GDM1 (cell line): ENCODE results near the gene SSNA1.

Experiments
- DNase-seq: peaks from one replicate; lab custom pipeline; 2025; lab: John Stamatoyannopoulos, UW

The SSNA1 gene

GRCh38 chr9:137168573-137168903 is 19.9 kb upstream of the SSNA1 start:
- no peak for DNase-seq

- DNase-seq: no peak
These were observed 19.3 kb upstream of the SSNA1 start for GRCh38 chr9:137168904-137169856.

DNA sequence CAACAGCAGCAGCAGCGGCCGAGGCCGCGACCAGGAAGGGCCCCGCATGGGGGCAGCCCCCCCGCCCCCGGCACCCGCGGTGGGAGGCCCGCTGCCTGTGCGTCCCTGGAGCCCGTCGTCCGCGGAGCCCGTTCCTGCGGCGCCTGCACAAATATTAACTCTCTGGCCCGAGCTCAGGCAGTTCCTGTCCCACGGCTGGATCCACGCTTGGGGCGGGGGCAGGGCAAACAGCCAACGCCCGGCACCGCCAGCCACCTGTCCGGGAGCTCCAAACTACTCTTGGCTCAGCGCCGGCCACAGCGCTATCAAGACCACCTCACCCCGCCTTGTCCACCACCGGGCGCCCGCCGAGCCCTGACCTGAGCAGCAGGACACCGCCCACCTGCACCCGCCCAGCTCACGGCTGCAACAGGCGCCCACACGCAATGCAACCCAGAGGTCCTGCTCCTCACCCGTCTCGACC is 18.5 kb upstream of the SSNA1 start, which contains the start of gene LRRC26:
LRRC26 (minus strand) TSS at position 156 of the 463 bp plus-strand sequence; CDS start at position 48, 108 bp downstream.
- no peak for DNase-seq

DNA sequence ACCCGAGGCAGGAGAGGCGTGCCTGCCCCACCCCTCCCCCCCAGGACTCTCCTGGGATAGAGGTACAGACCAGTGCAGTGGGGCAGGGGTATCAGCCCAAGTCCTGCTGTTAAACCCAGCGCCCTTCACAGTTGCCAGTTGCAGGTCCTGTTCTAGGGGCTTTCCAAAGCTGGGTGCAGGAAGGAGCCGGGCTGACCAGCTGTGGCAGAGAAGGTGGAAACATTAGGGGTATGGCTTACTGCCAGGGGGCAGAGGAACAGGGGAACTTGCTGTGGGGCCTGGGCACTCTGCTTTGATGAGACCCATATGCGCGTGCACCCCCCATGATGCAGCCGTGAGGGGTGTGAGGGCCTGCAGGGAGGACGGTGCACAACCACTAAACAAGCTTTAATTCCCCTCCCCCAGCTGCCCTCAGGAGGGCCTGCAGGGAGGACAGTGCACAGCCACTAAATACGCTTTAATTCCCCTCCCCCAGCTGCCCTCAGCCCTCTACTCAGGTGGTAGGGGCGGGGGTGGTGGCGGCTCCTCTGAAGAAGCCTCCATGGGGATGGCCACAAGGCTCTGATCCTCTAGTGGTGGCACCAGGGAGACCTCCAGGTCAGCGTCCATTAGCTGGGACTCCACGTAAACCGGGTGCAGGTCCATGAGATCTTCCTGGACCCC is 17.9 kb upstream of the SSNA1 start:
- DNase-seq: no peak

DNA sequence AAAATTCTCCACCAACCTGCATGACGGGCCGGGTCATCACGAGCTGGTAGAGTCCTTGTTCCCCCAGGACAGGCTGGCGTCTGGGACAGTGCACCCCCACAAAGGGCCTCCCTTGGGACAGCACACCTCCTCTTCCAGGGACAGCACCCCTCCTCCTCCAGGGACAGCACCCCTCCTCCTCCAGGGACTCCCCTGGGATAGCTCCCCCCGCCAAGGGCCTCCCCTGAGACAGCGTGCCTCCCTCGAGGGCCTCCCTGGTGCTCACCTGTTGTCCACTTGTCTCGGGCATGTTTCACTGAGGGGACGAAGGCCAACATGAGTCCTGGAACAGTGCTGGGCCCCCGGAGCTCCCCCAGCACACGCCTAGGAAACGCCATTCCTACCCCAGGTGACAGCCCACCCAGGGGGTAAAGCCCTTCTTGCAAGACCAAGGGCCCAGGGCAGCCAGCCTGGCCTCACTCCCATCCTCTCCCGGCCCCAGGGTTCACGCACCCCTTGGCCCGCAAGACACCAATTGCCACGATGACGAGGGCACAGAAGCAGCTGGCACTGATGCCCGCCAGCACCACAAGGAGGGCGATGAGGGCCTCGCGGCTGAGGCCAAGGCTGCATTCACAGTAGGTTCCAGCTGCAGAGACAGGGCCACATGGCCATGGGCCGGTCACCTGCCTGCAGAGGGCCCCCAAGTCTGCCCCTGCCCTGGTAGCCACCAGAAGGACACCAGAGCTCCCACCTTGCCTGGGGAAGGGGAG is 17.2 kb upstream of the SSNA1 start:
- DNase-seq: no peak

DNA sequence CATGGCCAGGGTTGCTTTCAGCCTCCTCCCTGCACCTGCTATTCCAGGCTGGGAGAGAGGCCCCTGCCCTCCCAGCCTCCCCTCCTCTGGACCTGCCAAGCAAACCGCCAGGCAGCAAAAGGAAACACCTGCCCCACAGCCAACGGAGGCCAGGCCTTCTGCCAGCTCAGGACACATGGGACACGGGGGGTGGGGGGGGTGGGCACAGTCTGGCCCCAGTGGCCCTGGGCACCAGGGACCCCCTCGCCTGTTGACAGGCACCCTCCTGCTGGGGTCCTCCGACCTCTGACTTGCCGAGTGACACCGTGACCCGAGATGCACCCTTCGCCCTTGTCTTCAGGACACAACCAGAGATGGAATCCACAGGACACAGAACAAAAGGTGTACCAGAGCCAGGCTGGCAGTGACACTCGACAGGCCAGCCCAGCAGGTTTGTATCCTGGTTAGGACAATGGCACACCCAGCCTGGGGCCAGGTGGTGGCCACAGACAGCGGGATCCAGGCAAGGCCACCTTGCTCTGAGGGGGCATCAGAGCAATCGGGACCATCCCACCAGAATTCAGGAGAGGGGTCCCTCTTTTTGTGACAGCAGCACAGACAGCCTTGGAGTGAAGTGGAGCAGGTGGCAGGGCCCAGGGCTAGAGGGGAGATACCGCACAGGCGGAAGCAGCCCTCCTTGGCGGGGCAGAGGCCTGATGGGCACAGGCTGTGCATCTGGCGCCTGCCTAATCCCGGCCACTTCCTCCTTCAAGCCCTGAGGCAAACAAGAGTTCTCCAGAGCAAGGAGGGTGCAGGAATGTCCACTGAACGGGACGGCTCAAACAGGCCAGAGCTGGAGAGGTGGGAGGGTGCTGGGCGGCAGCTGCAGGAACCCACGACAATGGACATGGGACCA is 15.3 kb upstream of the SSNA1 start:
- no peak for DNase-seq

GRCh38 chr9:137173796-137174664 is 14.4 kb upstream of the SSNA1 start:
- no peak for DNase-seq

GRCh38 chr9:137174722-137175293 is 13.7 kb upstream of the SSNA1 start:
- DNase-seq: no peak

DNA sequence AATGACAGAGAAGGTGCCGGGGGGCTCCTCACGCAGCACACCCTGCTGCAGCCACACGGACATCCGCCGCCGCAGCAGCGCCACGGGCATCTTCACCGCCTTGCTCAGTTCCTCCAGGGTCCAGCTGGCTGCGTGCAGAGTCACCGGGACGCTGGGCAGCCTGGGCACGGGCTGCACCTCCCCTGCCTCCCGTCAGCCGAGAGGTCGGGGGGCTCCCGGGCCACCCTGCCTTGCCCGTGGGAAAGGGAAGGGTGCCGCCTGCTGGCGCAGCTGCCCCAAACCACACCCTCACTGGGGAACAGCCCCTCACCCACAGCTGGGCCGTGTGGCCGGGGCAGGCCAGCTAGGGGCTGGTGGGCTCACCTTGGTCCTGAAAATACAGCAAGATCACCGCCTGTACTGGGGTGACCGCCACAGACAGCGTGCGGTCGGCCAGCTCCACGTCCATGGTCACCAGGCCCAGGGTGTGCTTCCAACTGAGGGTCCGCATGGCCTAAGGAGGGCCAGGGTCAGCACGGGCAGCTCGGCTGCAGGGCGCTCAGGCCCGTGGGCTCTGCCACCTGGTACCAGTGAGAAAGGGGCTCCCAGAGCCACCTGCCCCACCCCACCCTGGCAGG is 13.0 kb upstream of the SSNA1 start:
- DNase-seq: no peak

- DNase-seq: no peak
These were observed 11.9 kb upstream of the SSNA1 start for GRCh38 chr9:137176302-137177182.

- no peak for DNase-seq
These were observed 10.1 kb upstream of the SSNA1 start for GRCh38 chr9:137178201-137178938.

GRCh38 chr9:137178939-137179630 is 9.4 kb upstream of the SSNA1 start:
- DNase-seq: no peak

DNA sequence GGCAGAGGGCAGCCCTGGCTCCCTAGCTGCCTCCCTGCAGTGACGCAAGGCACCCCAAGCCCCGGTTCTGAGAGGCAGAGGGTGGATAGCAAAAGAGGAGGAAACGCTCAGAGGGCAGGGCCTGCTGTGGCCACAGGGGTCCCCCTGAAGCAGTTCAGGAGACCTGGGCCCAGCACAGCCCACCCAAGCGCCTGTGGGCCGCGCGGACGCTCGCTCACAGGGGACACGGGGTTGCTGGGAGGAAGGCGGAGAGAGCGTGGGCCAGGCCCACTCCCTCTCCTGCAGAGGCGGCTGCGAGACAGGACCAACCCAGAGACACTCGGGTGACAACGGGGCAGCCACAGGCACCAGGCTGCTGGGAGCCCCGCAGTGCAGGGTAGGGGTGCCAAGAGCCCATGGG is 8.7 kb upstream of the SSNA1 start:
- no peak for DNase-seq

GRCh38 chr9:137180491-137180890 is 8.0 kb upstream of the SSNA1 start:
- DNase-seq: no peak

DNA sequence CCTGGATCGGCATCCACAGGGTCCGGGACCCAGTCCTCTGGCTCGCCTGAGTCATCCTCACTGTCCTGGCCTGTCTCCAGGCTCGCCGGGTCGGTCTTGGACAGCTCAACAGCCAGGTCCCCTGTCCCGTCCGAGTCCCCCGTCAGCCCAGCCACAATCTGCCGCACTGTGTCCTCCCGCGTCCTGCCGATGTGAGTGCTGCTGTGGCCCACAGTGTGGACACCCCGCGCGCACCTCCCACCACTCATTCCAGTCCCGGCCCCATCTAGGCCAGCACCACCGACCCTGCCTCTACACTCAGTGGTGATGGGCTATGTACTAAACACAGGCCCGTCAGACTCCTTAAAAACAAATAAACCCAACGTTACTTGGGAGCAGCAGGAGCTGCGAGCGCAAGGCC is 6.8 kb upstream of the SSNA1 start:
- DNase-seq: no peak

- no peak for DNase-seq
These were observed 5.6 kb upstream of the SSNA1 start for GRCh38 chr9:137182836-137183235.

DNA sequence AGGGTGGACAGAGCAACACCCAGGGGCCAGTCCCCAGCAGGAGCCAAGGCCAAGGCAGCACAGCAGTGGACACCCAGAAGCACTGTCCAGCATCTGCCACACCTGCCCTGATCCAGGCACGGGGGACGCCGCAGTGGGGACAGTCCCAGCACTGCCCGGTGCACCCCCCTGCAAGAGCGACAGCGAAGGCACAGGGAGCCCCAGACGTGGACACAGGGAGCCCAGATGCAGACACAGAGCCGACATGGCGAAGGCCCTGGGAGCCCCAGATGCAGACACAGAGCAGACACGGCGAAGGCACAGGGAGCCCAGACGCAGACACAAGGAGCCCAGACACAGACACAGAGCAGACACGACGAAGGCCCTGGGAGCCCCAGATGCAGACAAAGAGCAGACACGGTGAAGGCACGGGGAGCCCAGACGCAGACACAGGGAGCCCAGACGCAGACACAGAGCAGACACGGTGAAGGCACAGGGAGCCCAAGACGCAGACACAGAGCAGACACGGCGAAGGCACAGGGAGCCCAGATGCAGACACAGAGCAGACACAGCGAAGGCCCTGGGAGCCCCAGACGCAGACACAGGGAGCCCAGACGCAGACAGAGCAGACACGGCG is 4.4 kb upstream of the SSNA1 start:
- DNase-seq: no peak
